GM12878 (cell line): Measurements from ENCODE around the gene CLNK. TPM values are rescaled to one million over a fixed set of nuclear protein-coding genes. Genes with fewer than 3 reads are reported as not detected.

Experiments
- ATAC-seq: fragments of 200-7000 bp; cut with Tn5 transposase; 3 replicates; pipeline ENCODE4 v1.9.1; 2020; ENCODE audit warnings: mild to moderate bottlenecking, moderate library complexity
- BruUV-seq: library from RNA; stranded (reverse); fragments of 400-500 nt; replicated peaks from 2 replicates; lab custom pipeline; 2021; lab: Mats Ljungman, UMichigan
- CTCF ChIA-PET: fragments of 300-600 bp; sonication (Branson Sonifier 250); formaldehyde crosslinking; extraction: SDS; loops from one replicate; lab custom pipeline; 2021; ENCODE audit warnings: inconsistent platforms; lab: Yijun Ruan, JAX
- POLR2A ChIA-PET: fragments of 350-600 bp; formaldehyde crosslinking; extraction: SDS; loops from one replicate; lab custom pipeline; 2021; ENCODE audit warnings: inconsistent platforms; lab: Charles Lee
- RAD21 ChIA-PET: fragments of 300-600 bp; sonication (Branson Sonifier 250); formaldehyde crosslinking; loops from one replicate; lab custom pipeline; 2023; ENCODE audit warnings: antibody characterized with exemption; ENCODE audit not compliant: unreplicated experiment; lab: Charles Lee
- SMC1A ChIA-PET: fragments of 300-600 bp; sonication (Branson Sonifier 250); formaldehyde crosslinking; loops from one replicate; lab custom pipeline; 2023; ENCODE audit not compliant: unreplicated experiment, uncharacterized antibody; lab: Charles Lee
- DNase-seq: peaks from one replicate; pipeline ENCODE4 v3.0.0-alpha.2; 2011; ENCODE audit warnings: low read depth, low spot score
- FAIRE-seq: peaks from 3 replicates; lab custom pipeline; 2011; peaks lifted over from hg19 to GRCh38; lab: Jason Lieb, UNC
- H2AFZ ChIP-seq: 2 replicates; pipeline ENCODE4 v1.6.0; 2011; ENCODE audit warnings: low read depth, low read length, control low read depth; ENCODE audit not compliant: control insufficient read depth
- H3K27ac ChIP-seq: 2 replicates; pipeline ENCODE4 v1.5.1; 2011; ENCODE audit warnings: control low read depth; ENCODE audit not compliant: control insufficient read depth, insufficient read depth
- H3K27me3 ChIP-seq, 2 experiments: replicated peaks in 1 of 2; 2 replicates each; pipeline versions ENCODE4 v1.6.0 to v1.6.1; 2011; ENCODE audit warnings: low read length in 1 of 2; ENCODE audit not compliant: control insufficient read depth in 2 of 2, insufficient read depth in 2 of 2
- H3K36me3 ChIP-seq, 2 experiments: 2 replicates each; pipeline ENCODE4 v1.5.1; 2011; ENCODE audit warnings: low read length in 1 of 2; ENCODE audit not compliant: control insufficient read depth in 2 of 2, insufficient read depth in 2 of 2
- H3K4me1 ChIP-seq: 2 replicates; pipeline ENCODE4 v1.6.1; 2011; ENCODE audit warnings: mild to moderate bottlenecking, low read length, moderate library complexity, mixed read lengths; ENCODE audit not compliant: control insufficient read depth, insufficient read depth
- H3K4me2 ChIP-seq: 2 replicates; pipeline ENCODE4 v1.6.0; 2011; ENCODE audit warnings: control low read depth; ENCODE audit not compliant: control insufficient read depth, insufficient read depth
- H3K4me3 ChIP-seq: fragments of 200-600 bp; sonication (generic); 2 replicates; pipeline ENCODE4 v1.5.1; 2016
- H3K79me2 ChIP-seq: 2 replicates; pipeline ENCODE4 v1.6.0; 2011; ENCODE audit warnings: low read length; ENCODE audit not compliant: control insufficient read depth, insufficient read depth
- H3K9ac ChIP-seq: 2 replicates; pipeline ENCODE4 v1.8.0; 2011; ENCODE audit warnings: low read length, control low read depth, mixed read lengths; ENCODE audit not compliant: control insufficient read depth, insufficient read depth
- H3K9me3 ChIP-seq: replicated peaks from 3 replicates; pipeline ENCODE4 v1.5.1; 2011; ENCODE audit warnings: mild to moderate bottlenecking, low read length; ENCODE audit not compliant: control insufficient read depth, insufficient read depth
- H4K20me1 ChIP-seq: 2 replicates; pipeline ENCODE4 v1.6.0; 2011; ENCODE audit not compliant: control insufficient read depth, insufficient read depth
- CHD1 ChIP-seq: IDR thresholded peaks from 2 replicates; pipeline ENCODE4 v1.6.1; 2012; ENCODE audit warnings: low read depth, low read length, improper control_type of control experiment
- ETV6 ChIP-seq, 2 experiments: fragments of 450-650 bp in 1 of 2; IDR thresholded peaks in 1 of 2; conservative IDR thresholded peaks in 1 of 2; 2 replicates each; pipeline ENCODE4 v1.6.1; 2014; ENCODE audit warnings: antibody characterized with exemption in 1 of 2, borderline replicate concordance in 1 of 2, low read depth in 1 of 2, mild to moderate bottlenecking in 1 of 2, moderate library complexity in 1 of 2
- EZH2 ChIP-seq: IDR thresholded peaks from 2 replicates; pipeline ENCODE4 v1.6.1; 2012; ENCODE audit warnings: low read depth, mild to moderate bottlenecking, control low read depth, inconsistent platforms, low read length, borderline replicate concordance; ENCODE audit not compliant: control insufficient read depth
- HDGF ChIP-seq: fragments of 450-650 bp; IDR thresholded peaks from 2 replicates; pipeline ENCODE4 v1.6.1; 2016; ENCODE audit warnings: antibody characterized with exemption
- SP1 ChIP-seq: IDR thresholded peaks from one replicate; pipeline ENCODE4 v1.6.1; 2011; ENCODE audit warnings: low read depth, low read length
- STAT3 ChIP-seq: IDR thresholded peaks from 2 replicates; pipeline ENCODE4 v1.6.1; 2011; ENCODE audit warnings: low read depth, low read length, improper control_type of control experiment
- TCF7 ChIP-seq: IDR thresholded peaks from 2 replicates; pipeline ENCODE4 v1.6.1; 2014; ENCODE audit warnings: antibody characterized with exemption, borderline replicate concordance
- WRNIP1 ChIP-seq: IDR thresholded peaks from 2 replicates; pipeline ENCODE4 v1.6.1; 2011; ENCODE audit warnings: low read depth, low read length, improper control_type of control experiment, borderline replicate concordance
- ZNF592 ChIP-seq: fragments of 450-650 bp; IDR thresholded peaks from 2 replicates; pipeline ENCODE4 v1.6.1; 2017; ENCODE audit warnings: mild to moderate bottlenecking, moderate library complexity
- ZNF687 ChIP-seq: fragments of 450-650 bp; IDR thresholded peaks from 2 replicates; pipeline ENCODE4 v1.6.1; 2017; ENCODE audit warnings: mild to moderate bottlenecking, moderate library complexity
- WGBS: methylation state at CpG from one replicate; pipeline ENCODE4 v1.1.6; 2016; ENCODE audit warnings: low lambda C conversion rate; ENCODE audit not compliant: insufficient replicate concordance, insufficient coverage; ENCODE audit errors: missing lambda C conversion rate; 5-methylcytosine and 5-hydroxymethylcytosine counted together
- in situ Hi-C: fragments of 300-500 bp; cut with MboI; formaldehyde crosslinking; loops from 9 replicates; pipeline ENCODE4 v1.14.3; 2018; ENCODE audit warnings: mixed read lengths
- intact Hi-C: fragments of 100-400 bp; cut with micrococcal nuclease; formaldehyde crosslinking; loops from one replicate; pipeline ENCODE4 v1.14.2; 2022; ENCODE audit not compliant: unreplicated experiment
- polyA plus RNA-seq, 11 experiments: library from polyadenylated mRNA; depleted of rRNA in 4 of 11; unstranded in 6 of 11; stranded (reverse) in 5 of 11; fragments of >200 nt; fragmentation: Nextera tagmentation in 4 of 11; fragmentation: Illumina TruSeq in 1 of 11; extraction: Ambion mirVana in 4 of 11; extraction: Trizol in 1 of 11; gene quantifications; 1 replicate in 1 of 11; 2 replicates in 10 of 11; pipeline versions ENCODE4 v1.2.1 to v1.2.3, GENCODE V29; 2011 to 2016; ENCODE audit warnings: inconsistent platforms in 2 of 11, missing spikeins in 2 of 11, low read depth in 1 of 11
- total RNA-seq, 4 experiments: library from RNA; depleted of rRNA in 3 of 4; stranded (reverse); fragments of >200 nt in 3 of 4; fragmentation: Illumina TruSeq in 1 of 4; extraction: Trizol in 1 of 4; gene quantifications; 2 replicates each; pipeline versions ENCODE4 v1.2.1 to v1.2.3, GENCODE V29; 2013 to 2021

The CLNK gene
- total and polyA plus RNA-seq, 10 of the 15 experiments (the other 5 are each of a cell fraction or from before 2014, with no cell fraction given): 2.1 to 14.3 (median 2.7) TPM

GRCh38 chr4:10480616-10481015, 204.0 kb downstream of the CLNK start:
- no TSS peak for BruUV-seq
- WGBS: 22% methylated on average over 5 of the region's 5 CpGs
- in situ Hi-C loops (no loop called here), intact Hi-C loops (no loop called here)
- POLR2A ChIA-PET: no interaction called here
- CTCF ChIA-PET: no interaction called here
- TF ChIP-seq EZH2 (no peak), ZNF687 (no peak), SP1 (no peak), WRNIP1 (no peak), ZNF592 (no peak), CHD1 (no peak), HDGF (no peak), STAT3 (no peak), ETV6 (conservative IDR thresholded peaks at IDR 0.05 in 1 of 2, IDR thresholded peaks at IDR 0.05 in 1 of 2; ENCODE audit: borderline replicate concordance in 1 of 2, low read depth in 1 of 2) (no peak), TCF7 (no peak)
- DNase-seq (no peak), FAIRE-seq (no peak), ATAC-seq (no peak)
- Histone ChIP-seq H3K4me3 (no peak overlapping the region), H3K36me3 (no peaks in the 10 kb centered on the region), H3K27ac (no peak overlapping the region), H3K4me1 (no peaks in the 10 kb centered on the region), H2AFZ (no peak overlapping the region), H3K9me3 (no peaks in the 10 kb centered on the region), H3K27me3 (no peaks in the 10 kb centered on the region), H3K4me2 (no peak overlapping the region), H3K79me2 (no peaks in the 10 kb centered on the region), H4K20me1 (no peaks in the 10 kb centered on the region), H3K9ac (no peak overlapping the region)
- SMC1A ChIA-PET: no interaction called here
- RAD21 ChIA-PET: interaction anchor here (1.1 kb wide), 1 partner anchor 49 kb away, joined by 3 read pairs; no protein-coding TSS in a partner anchor
